Left ventricle myocardium inferior (tissue), 1 donor: ENCODE measurements around the gene OR9A2. TPM values are rescaled to one million over a fixed set of nuclear protein-coding genes. Genes with fewer than 3 reads are reported as not detected.

Source experiments
- DNase-seq: peaks from one replicate; pipeline ENCODE4 v3.0.0-alpha.2; 2020
- H3K27ac ChIP-seq: fragments of 200-600 bp; replicated peaks from 2 replicates; pipeline ENCODE4 v1.8.0; 2021
- H3K27me3 ChIP-seq: fragments of 200-600 bp; 2 replicates; pipeline ENCODE4 v1.8.0; 2021; ENCODE audit warnings: low read depth
- H3K36me3 ChIP-seq: fragments of 200-600 bp; 2 replicates; pipeline ENCODE4 v1.8.0; 2021
- H3K4me1 ChIP-seq: fragments of 200-600 bp; 2 replicates; pipeline ENCODE4 v1.8.0; 2021
- H3K4me3 ChIP-seq: fragments of 200-600 bp; 2 replicates; pipeline ENCODE4 v1.8.0; 2021; ENCODE audit warnings: mild to moderate bottlenecking, moderate library complexity
- H3K9me3 ChIP-seq: fragments of 200-600 bp; replicated peaks from 2 replicates; pipeline ENCODE4 v1.8.0; 2021
- intact Hi-C: fragments of 100-400 bp; cut with micrococcal nuclease; formaldehyde crosslinking; loops from one replicate; pipeline ENCODE4 v1.11.0; 2022
- total RNA-seq: library from RNA; stranded (reverse); fragmentation: NEBNext Ultra II Directional; extraction: Animal tissue kit (Norgen Biotek cat#: 25700); gene quantifications from one replicate; pipeline ENCODE4 v1.2.1, GENCODE V29; 2021
- TF ChIP-seq, protein P1 (sequence below): fragments of 200-600 bp; IDR thresholded peaks from 2 replicates; pipeline ENCODE4 v1.8.0; 2021; ENCODE audit warnings: antibody characterized with exemption, mild to moderate bottlenecking, borderline replicate concordance
- donor health status: DM: no; HTN: yes; CAD: no; lungs with severe emphysema.

The OR9A2 gene
- total RNA-seq, 1 donor from 2014 or later: not detected

DNA sequence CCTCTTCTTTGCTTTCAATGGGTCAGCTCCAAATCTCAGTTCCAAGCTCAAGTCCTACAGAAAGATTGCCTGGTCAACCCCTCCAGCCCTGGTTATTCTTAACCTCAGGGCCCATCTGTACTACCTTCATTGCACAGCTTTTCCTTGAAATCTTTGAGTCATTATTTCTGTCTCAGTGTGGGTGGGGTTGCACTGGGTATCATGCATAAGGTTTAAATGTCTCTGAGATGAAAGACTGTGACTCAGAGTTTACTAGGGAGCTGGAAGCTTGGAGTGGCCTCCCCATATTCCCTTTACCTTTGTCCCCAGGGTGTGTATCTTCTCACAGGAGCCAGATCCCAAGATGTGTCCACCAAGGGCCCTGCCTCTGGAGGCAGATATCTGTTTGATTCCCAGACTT is 21.9 kb upstream of the OR9A2 start:
- Histone ChIP-seq H3K36me3 (no peaks in the 10 kb centered on the region), H3K9me3 (no peaks in the 10 kb centered on the region), H3K27me3 (no peaks in the 10 kb centered on the region), H3K27ac (peak overlapping the region; percentile 77), H3K4me3 (no peak overlapping the region), H3K4me1 (peaks cover 22% of the 10 kb centered on the region)
- no peak for DNase-seq
- TF ChIP-seq, protein P1, sequence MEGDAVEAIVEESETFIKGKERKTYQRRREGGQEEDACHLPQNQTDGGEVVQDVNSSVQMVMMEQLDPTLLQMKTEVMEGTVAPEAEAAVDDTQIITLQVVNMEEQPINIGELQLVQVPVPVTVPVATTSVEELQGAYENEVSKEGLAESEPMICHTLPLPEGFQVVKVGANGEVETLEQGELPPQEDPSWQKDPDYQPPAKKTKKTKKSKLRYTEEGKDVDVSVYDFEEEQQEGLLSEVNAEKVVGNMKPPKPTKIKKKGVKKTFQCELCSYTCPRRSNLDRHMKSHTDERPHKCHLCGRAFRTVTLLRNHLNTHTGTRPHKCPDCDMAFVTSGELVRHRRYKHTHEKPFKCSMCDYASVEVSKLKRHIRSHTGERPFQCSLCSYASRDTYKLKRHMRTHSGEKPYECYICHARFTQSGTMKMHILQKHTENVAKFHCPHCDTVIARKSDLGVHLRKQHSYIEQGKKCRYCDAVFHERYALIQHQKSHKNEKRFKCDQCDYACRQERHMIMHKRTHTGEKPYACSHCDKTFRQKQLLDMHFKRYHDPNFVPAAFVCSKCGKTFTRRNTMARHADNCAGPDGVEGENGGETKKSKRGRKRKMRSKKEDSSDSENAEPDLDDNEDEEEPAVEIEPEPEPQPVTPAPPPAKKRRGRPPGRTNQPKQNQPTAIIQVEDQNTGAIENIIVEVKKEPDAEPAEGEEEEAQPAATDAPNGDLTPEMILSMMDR: no peak
- intact Hi-C loops: no loop called here

DNA sequence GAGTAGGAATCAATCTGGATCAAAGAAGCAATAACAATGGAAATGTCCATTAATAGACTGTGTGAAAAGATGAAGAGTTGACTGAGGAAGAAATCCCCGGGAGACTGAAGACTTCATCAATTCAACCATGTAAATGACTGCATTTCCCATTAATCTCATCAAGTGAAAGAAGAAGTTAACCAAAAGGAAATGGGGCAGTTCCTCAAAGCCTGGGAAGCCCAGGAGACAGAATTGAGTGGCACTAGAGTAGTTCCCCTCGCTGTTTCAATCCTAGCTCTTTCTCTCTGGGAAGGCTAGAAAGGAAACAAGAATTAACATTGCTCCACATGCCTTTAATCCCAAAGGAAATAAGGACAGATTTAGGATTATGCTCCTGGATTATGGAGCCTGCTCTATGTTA is 20.4 kb upstream of the OR9A2 start:
- Histone ChIP-seq H3K36me3 (no peaks in the 10 kb centered on the region), H3K4me3 (no peak overlapping the region), H3K27me3 (no peaks in the 10 kb centered on the region), H3K27ac (peak overlapping the region; percentile 77), H3K9me3 (no peaks in the 10 kb centered on the region), H3K4me1 (peaks cover 22% of the 10 kb centered on the region)
- DNase-seq: no peak
- intact Hi-C loops: no loop called here
- TF ChIP-seq, protein P1: no peak

DNA sequence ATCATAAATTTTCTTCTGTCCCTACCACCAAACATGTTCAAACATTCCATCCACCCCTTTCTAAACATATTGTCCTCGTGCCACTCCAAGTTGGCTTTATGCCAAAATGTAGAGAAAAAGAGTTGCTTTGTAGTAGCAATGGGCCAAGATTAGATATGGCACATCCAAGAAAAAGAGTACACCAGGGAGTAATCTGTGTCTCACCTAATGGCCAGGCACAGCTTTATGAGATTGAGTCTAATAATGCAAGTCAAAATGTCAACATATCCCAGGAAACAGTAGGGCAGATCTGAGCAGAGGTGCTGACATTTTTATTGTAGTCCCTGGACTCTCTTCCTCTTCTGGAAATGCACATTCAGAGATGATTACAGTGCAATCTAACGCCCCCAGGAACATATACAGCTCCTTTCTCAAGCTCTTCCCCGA is 19.5 kb upstream of the OR9A2 start:
- intact Hi-C loops: no loop called here
- H3K27me3 ChIP-seq: no peaks in the 10 kb centered on the region
- peaks cover 22% of the 10 kb centered on the region for H3K4me1 ChIP-seq
- DNase-seq: no peak
- TF ChIP-seq, protein P1: no peak
- no peak overlapping the region for H3K27ac ChIP-seq
- no peak overlapping the region for H3K4me3 ChIP-seq
- no peaks in the 10 kb centered on the region for H3K36me3 ChIP-seq
- no peaks in the 10 kb centered on the region for H3K9me3 ChIP-seq

DNA sequence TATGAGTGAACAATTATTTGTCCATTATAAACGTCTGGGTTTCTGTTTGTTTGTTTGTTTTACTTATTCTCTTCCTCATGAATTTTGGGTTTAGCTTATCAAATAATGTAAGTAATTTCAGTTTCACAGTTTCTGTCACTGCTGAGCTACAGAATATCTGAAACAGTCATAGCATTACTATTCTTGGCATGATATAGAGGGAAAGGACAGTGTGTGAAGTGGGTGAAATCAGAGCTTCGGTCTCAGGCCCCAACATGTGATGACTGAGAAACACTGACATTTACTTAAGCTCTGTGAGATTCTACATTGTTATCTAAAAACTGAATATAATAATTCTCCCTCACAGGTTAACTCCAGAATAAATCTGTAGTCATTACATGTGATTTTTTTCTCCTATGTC is 16.5 kb upstream of the OR9A2 start:
- no peak overlapping the region for H3K4me3 ChIP-seq
- intact Hi-C loops: no loop called here
- TF ChIP-seq, protein P1: no peak
- no peaks in the 10 kb centered on the region for H3K36me3 ChIP-seq
- no peaks in the 10 kb centered on the region for H3K27me3 ChIP-seq
- DNase-seq: no peak
- H3K27ac ChIP-seq: no peak overlapping the region
- H3K4me1 ChIP-seq: peaks cover 8% of the 10 kb centered on the region
- H3K9me3 ChIP-seq: no peaks in the 10 kb centered on the region

DNA sequence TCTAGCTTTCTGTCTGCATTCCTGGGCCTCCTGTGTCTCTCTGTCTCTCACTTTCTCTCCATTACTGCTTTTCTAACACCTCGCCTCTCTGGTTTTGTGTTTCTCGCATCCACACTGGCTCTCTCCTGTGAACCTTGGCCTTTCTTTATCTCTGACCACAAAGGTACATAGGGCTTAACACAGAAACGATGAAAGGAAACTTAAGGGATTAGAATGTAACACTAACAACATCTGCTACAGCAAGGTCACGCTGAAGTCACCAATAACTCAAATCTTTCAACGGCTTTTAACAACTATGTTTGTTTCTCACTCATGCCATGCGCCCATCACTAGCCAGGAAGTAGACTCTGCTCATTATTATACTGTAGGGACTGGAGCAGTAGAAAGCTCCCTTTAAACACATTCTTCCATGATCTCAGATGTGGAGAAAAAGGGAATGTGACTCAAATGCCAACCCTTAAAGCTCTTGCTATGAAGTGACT is 15.9 kb upstream of the OR9A2 start:
- H3K4me3 ChIP-seq: no peak overlapping the region
- H3K27ac ChIP-seq: no peak overlapping the region
- H3K27me3 ChIP-seq: no peaks in the 10 kb centered on the region
- no peak for DNase-seq
- TF ChIP-seq, protein P1: no peak
- no peaks in the 10 kb centered on the region for H3K36me3 ChIP-seq
- intact Hi-C loops: no loop called here
- no peaks in the 10 kb centered on the region for H3K9me3 ChIP-seq
- peaks cover 8% of the 10 kb centered on the region for H3K4me1 ChIP-seq
